Effector memory CD4-positive, alpha-beta T cell (primary cell): ENCODE measurements around the gene CCDC187.

Experiments used
- DNase-seq, 3 donors: peaks; one replicate each; pipeline ENCODE4 v3.0.0-alpha.2; 2020
- H3K27ac ChIP-seq: 2 replicates; pipeline ENCODE4 v1.7.0; 2013; ENCODE audit warnings: mild to moderate bottlenecking, low read length, moderate library complexity; ENCODE audit not compliant: insufficient read depth, poor library complexity, severe bottlenecking
- H3K27me3 ChIP-seq: replicated peaks from 2 replicates; pipeline ENCODE4 v1.7.0; 2013; ENCODE audit warnings: mild to moderate bottlenecking, low read length; ENCODE audit not compliant: insufficient read depth, control insufficient read depth, poor library complexity, severe bottlenecking
- H3K36me3 ChIP-seq: 2 replicates; pipeline ENCODE4 v1.7.0; 2013; ENCODE audit warnings: mild to moderate bottlenecking, low read length, moderate library complexity; ENCODE audit not compliant: control insufficient read depth, insufficient read depth
- H3K4me1 ChIP-seq: 2 replicates; pipeline ENCODE4 v1.7.0; 2013; ENCODE audit warnings: low read length, mild to moderate bottlenecking; ENCODE audit not compliant: control insufficient read depth, insufficient read depth, poor library complexity, severe bottlenecking
- H3K4me3 ChIP-seq: 2 replicates; pipeline ENCODE4 v1.7.0; 2013; ENCODE audit warnings: low read length, low read depth, mild to moderate bottlenecking; ENCODE audit not compliant: insufficient read depth, poor library complexity, severe bottlenecking
- H3K9me3 ChIP-seq: 2 replicates; pipeline ENCODE4 v1.7.0; 2013; ENCODE audit warnings: mild to moderate bottlenecking, low read length, moderate library complexity; ENCODE audit not compliant: control insufficient read depth

Gene CCDC187

GRCh38 chr9:136292591-136293448 lies 11.1 kb downstream of the CCDC187 start:
- Histone ChIP-seq H3K9me3 (no peaks in the 10 kb centered on the region), H3K4me3 (no peak overlapping the region), H3K27ac (no peak overlapping the region), H3K4me1 (no peaks in the 10 kb centered on the region), H3K36me3 (no peaks in the 10 kb centered on the region), H3K27me3 (no peaks in the 10 kb centered on the region)
- DNase-seq, result no peak

DNA sequence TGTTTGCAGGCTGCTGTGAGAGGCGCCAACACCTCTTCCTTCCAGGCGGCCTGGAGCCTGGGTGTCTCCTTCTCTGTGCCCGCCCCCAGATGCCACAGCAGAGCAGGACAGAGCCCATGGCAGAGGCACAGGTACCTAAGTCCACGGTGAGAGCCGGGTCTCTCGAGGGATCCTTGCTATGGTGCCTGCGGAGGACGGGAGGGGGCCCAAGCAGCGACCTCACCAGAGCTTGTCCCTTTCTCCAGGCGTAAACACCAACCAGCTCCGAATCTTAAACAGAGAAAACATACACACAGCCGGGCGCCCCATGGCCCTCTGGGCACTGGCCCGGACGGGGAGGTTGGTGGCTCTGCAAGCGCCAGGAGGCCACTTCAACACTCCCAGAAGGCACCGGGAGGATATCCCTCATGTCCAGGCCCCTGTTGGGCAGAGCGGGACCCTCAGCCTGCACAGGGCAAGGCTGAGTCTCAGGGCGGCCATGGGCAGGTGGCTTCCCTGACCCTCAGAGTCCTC lies 11.8 kb downstream of the CCDC187 start:
- Histone ChIP-seq H3K27ac (no peak overlapping the region), H3K36me3 (no peaks in the 10 kb centered on the region), H3K4me1 (no peaks in the 10 kb centered on the region), H3K9me3 (no peaks in the 10 kb centered on the region), H3K4me3 (no peak overlapping the region), H3K27me3 (no peaks in the 10 kb centered on the region)
- DNase-seq, result no peak

DNA sequence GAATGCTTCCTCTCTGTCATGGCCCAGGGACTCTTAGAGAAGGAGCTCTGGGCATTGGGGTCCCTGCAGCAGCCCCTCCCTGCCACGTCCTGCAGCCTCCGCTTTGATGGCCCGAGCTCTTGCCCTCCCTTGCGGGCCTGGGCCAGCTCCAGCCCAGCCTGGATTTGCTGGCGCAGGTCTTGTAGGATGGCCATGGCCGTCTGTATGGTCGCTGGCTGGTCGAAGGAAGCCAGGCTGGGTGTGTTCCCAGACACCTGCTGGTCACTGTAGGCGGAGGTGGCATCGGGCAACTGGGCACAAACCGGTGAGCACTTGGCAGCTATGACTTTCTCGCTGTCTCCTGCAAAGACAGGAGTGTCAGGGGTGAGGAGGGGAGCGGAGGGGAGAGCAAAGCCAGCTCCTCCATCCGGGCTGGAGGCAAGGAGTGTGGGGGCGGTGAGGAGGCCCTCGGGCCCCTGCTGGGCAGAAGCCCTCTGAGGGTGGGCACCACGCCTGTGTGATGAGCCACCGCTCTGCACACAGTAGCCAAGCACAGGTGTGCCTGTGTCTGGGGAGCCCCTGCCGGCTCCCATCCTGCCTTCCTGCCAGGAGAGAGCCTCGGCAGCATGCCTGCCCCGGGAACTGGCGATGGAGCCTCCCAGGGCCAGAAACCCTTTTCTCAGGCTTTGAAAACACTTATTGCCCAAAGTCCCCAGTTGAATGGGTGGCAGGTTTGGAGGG lies 12.4 kb downstream of the CCDC187 start:
- Histone ChIP-seq H3K27me3 (no peaks in the 10 kb centered on the region), H3K4me3 (no peak overlapping the region), H3K9me3 (no peaks in the 10 kb centered on the region), H3K27ac (no peak overlapping the region), H3K4me1 (no peaks in the 10 kb centered on the region), H3K36me3 (no peaks in the 10 kb centered on the region)
- no peak for DNase-seq

GRCh38 chr9:136290508-136291000 lies 13.3 kb downstream of the CCDC187 start:
- H3K27me3 ChIP-seq, result no peaks in the 10 kb centered on the region
- H3K4me1 ChIP-seq, result no peaks in the 10 kb centered on the region
- H3K4me3 ChIP-seq, result no peak overlapping the region
- no peak overlapping the region for H3K27ac ChIP-seq
- H3K36me3 ChIP-seq, result no peaks in the 10 kb centered on the region
- no peak for DNase-seq
- no peaks in the 10 kb centered on the region for H3K9me3 ChIP-seq

DNA sequence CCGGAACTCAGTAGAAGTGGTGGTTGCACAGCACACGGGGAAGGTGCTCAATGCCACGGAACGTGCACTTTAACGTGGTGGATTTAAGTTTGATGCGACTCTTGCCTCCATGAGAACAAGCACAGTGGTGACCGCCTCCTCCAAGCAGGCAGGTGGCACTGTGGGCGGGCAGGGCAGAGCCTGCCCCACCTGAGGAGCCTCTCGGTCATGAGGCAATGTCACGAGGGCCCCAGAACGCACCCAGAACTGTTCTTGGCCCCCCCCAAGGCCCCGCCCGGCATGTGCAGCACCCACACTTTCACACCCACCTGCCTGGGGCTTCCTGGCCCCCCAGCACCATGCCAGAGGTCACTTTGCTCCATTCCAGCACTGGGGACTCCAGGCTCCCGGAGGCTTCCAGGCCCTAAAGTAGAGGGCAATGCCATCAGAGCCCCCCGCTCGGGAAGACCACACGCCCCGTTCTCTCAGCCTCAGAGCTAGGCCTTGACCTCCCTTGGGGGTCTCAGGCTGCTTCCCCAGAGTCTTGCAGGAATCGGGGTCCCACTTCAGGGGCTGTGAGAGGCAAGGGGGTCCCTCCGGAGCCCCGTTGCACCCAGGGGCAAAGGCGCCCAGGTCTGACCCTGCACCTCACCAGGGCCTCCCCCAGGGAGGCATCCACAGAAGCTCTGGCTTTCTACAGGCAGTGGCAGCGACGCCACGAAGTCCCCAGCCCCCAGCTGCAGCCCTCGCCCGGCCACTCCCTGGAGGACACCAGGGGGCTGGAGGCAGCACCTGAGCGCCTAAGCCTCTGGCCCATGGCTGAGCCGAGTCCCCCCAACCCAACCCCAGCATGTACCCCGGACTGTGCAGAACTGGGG lies 14.0 kb downstream of the CCDC187 start:
- no peaks in the 10 kb centered on the region for H3K4me1 ChIP-seq
- H3K36me3 ChIP-seq, result no peaks in the 10 kb centered on the region
- H3K27ac ChIP-seq, result no peak overlapping the region
- no peak for DNase-seq
- no peaks in the 10 kb centered on the region for H3K9me3 ChIP-seq
- H3K27me3 ChIP-seq, result no peaks in the 10 kb centered on the region
- no peak overlapping the region for H3K4me3 ChIP-seq

DNA sequence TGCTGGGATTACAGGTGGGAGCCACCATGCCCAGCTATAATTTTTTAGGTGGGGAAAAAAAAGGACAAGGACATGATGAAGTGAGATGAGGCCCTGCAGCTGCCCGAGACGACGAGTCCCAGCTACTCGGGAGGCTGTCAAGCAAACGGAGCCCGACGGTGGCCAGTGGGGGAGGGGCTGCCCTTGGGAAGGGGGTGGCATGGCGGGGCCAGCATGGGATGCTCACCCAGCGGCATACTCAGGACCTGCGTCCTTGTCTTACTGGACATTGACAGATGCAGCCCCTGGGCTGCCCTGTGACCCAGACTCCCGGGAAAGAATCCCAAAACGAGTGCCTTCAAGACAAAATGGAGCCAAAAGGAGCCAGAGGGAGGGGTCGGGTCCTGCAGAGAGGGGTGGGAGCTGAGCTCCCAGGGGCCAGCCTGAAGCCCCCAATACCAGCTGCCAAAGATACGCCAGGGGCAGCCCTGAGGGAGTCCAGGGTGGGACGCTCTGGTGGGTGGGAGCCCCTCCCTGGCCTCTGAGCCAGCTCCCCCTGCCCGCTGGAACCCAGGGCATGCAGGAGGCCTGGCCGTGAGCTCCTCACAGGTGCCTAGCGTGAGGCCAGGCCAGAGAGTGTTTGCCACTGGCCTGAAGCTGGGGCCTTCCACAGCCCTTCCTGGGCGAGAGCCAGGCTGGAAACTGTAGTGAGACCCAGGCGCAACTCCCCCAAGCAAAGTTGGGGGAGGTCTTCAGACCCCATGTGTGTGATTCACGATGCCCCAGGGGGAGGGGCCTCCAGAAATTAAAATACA lies 15.7 kb downstream of the CCDC187 start:
- H3K27ac ChIP-seq, result no peak overlapping the region
- H3K36me3 ChIP-seq, result no peaks in the 10 kb centered on the region
- H3K4me1 ChIP-seq, result peaks cover 3% of the 10 kb centered on the region
- no peaks in the 10 kb centered on the region for H3K9me3 ChIP-seq
- H3K27me3 ChIP-seq, result peaks cover 7% of the 10 kb centered on the region
- no peak for DNase-seq
- H3K4me3 ChIP-seq, result no peak overlapping the region

DNA sequence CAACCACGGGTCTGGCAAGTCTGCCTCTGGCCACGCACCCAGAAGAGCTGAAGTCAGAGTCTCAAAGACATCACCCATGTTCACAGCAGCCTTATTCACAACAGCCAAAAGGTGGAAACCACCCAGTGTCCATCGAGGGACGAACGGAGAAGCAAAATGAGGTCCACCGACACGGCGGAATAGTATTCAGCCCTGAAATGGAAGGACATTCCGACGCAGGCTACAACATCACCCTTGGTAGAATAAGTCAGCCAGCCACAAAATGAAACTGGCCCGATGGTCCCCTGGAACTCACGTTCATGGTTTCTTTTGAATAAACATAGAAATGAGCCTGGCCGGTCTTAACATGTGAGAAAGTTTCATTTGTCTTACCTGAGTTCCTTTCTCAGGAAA lies 16.9 kb downstream of the CCDC187 start:
- H3K36me3 ChIP-seq, result no peaks in the 10 kb centered on the region
- no peaks in the 10 kb centered on the region for H3K9me3 ChIP-seq
- peaks cover 7% of the 10 kb centered on the region for H3K4me1 ChIP-seq
- peaks cover 7% of the 10 kb centered on the region for H3K27me3 ChIP-seq
- no peak overlapping the region for H3K4me3 ChIP-seq
- no peak overlapping the region for H3K27ac ChIP-seq
- no peak for DNase-seq

- no peak for DNase-seq
- Histone ChIP-seq H3K9me3 (no peaks in the 10 kb centered on the region), H3K4me3 (no peak overlapping the region), H3K27me3 (peaks cover 7% of the 10 kb centered on the region), H3K27ac (no peak overlapping the region), H3K36me3 (no peaks in the 10 kb centered on the region), H3K4me1 (peaks cover 7% of the 10 kb centered on the region)
Observed at GRCh38 chr9:136286359-136286986, 17.4 kb downstream of the CCDC187 start.
